NCI-H2227 treated with DMSO at 0.1 percent for 48 hours (cell line): ENCODE results near the gene POLE3.
"Not testable (repeated sequence)": the region's sequence is repeated elsewhere in the genome, so short reads cannot be mapped to it uniquely, and the experiment has no call there.

Experiments
- DNase-seq: peaks from one replicate; lab custom pipeline; 2025; lab: John Stamatoyannopoulos, UW

POLE3 gene

GRCh38 chr9:113403646-113404045 is 6.8 kb downstream of the POLE3 start:
- no peak for DNase-seq

- peak; percentile 93 for DNase-seq
These were observed 9.3 kb downstream of the POLE3 start, which contains the start of gene ALAD for GRCh38 chr9:113401027-113401792. TSS of gene ALAD (minus strand) at chr9:113401284. CDS start at chr9:113393559, 7,725 bp downstream.

- no peak for DNase-seq
These were observed 10.8 kb downstream of the POLE3 start for GRCh38 chr9:113399646-113400200.

- DNase-seq: no peak
These were observed 11.7 kb downstream of the POLE3 start for GRCh38 chr9:113398796-113399195.

- no peak for DNase-seq
These were observed 13.3 kb downstream of the POLE3 start for GRCh38 chr9:113397203-113397631.

GRCh38 chr9:113395000-113395861 is 15.2 kb downstream of the POLE3 start:
- no peak for DNase-seq

- no peak for DNase-seq
These were observed 17.2 kb downstream of the POLE3 start for GRCh38 chr9:113393281-113393680.

GRCh38 chr9:113391917-113392316 is 18.6 kb downstream of the POLE3 start:
- no peak for DNase-seq

- no peak for DNase-seq
These were observed 20.1 kb downstream of the POLE3 start for GRCh38 chr9:113390192-113390960.

GRCh38 chr9:113389451-113389850 is 21.0 kb downstream of the POLE3 start:
- DNase-seq: no peak

GRCh38 chr9:113388833-113389232 is 21.6 kb downstream of the POLE3 start:
- DNase-seq: no peak

- no peak for DNase-seq
These were observed 22.8 kb downstream of the POLE3 start for GRCh38 chr9:113387560-113388230.

GRCh38 chr9:113386571-113387393 is 23.7 kb downstream of the POLE3 start:
- no peak for DNase-seq

- DNase-seq: no peak
These were observed 28.5 kb downstream of the POLE3 start for GRCh38 chr9:113381909-113382411.

- DNase-seq: not testable (repeated sequence)
These were observed 29.0 kb downstream of the POLE3 start for GRCh38 chr9:113381441-113381840.

- DNase-seq: no peak
These were observed 29.6 kb downstream of the POLE3 start for GRCh38 chr9:113380869-113381378.

GRCh38 chr9:113379829-113380210 is 30.7 kb downstream of the POLE3 start:
- DNase-seq: not testable (repeated sequence)

- not testable (repeated sequence) for DNase-seq
These were observed 31.2 kb downstream of the POLE3 start for GRCh38 chr9:113379094-113379828.
